Right lobe of liver (tissue), 6 donors: ENCODE results near the gene NDUFA7. TPM values are rescaled to one million over a fixed set of nuclear protein-coding genes. Genes with fewer than 3 reads are reported as not detected.
"Not testable (repeated sequence)": the region's sequence is repeated elsewhere in the genome, so short reads cannot be mapped to it uniquely, and the experiment has no call there.

Experiments used
- ATAC-seq, 4 donors: fragments of 200-7000 bp; cut with Tn5 transposase; one replicate each; pipeline ENCODE4 v1.9.1; 2020; ENCODE audit warnings: mild to moderate bottlenecking in 4 of 4, moderate library complexity in 4 of 4
- DNase-seq, 3 donors: peaks; one replicate each; pipeline ENCODE4 v3.0.0-alpha.2; 2020
- H3K27ac ChIP-seq, 3 donors: fragments of 200-600 bp; one replicate each; pipeline ENCODE4 v1.8.0; 2022
- H3K27me3 ChIP-seq, 2 donors: fragments of 200-600 bp; one replicate each; pipeline ENCODE4 v1.8.0; 2022
- H3K36me3 ChIP-seq, 4 donors: fragments of 200-600 bp; sonication (generic) in 1 of 4; one replicate each; pipeline versions ENCODE4 v1.5.1 to v1.8.0; 2017 to 2022; ENCODE audit warnings: control low read depth in 1 of 4
- H3K4me1 ChIP-seq, 4 donors: fragments of 200-600 bp; sonication (generic) in 1 of 4; one replicate each; pipeline versions ENCODE4 v1.5.1 to v1.8.0; 2017 to 2022; ENCODE audit warnings: control low read depth in 1 of 4
- H3K4me3 ChIP-seq, 3 donors: fragments of 200-600 bp; one replicate each; pipeline ENCODE4 v1.8.0; 2022
- H3K9me3 ChIP-seq, 4 donors: fragments of 200-600 bp; sonication (generic) in 1 of 4; one replicate each; pipeline versions ENCODE4 v1.5.1 to v1.8.0; 2017 to 2022; ENCODE audit warnings: control low read depth in 1 of 4
- CTCF ChIP-seq, 4 donors: fragments of 200-600 bp in 3 of 4; fragments of 450-650 bp in 1 of 4; IDR thresholded peaks; one replicate each; pipeline versions ENCODE4 v1.5.1 to v1.8.0; 2016 to 2022; ENCODE audit warnings: antibody characterized with exemption in 4 of 4, mild to moderate bottlenecking in 2 of 4
- POLR2A ChIP-seq: fragments of 450-650 bp; IDR thresholded peaks from one replicate; pipeline ENCODE4 v1.6.1; 2017; ENCODE audit warnings: antibody characterized with exemption, mild to moderate bottlenecking
- WGBS: methylation state at CpG from one replicate; pipeline ENCODE4 v1.1.6; 2018; ENCODE audit warnings: low coverage, low lambda C conversion rate; ENCODE audit not compliant: insufficient coverage; ENCODE audit errors: missing lambda C conversion rate; 5-methylcytosine and 5-hydroxymethylcytosine counted together
- intact Hi-C, 2 donors: fragments of 100-400 bp; cut with DNase I; formaldehyde crosslinking; loops; one replicate each; pipeline versions ENCODE4 v1.11.2 to v1.14.1; 2022
- total RNA-seq, 6 experiments: library from RNA; depleted of rRNA in 2 of 6; stranded (reverse); fragments of >200 nt in 2 of 6; fragmentation: NEBNext Ultra II Directional in 3 of 6; extraction: Animal tissue kit (Norgen Biotek cat#: 25700) in 3 of 6; gene quantifications; one replicate each; pipeline versions ENCODE4 v1.1.0 to v1.2.4, GENCODE V29; 2016 to 2023
- donor health status: DM: no; HTN: yes; CAD: no.
- donor health status: DM: no; HTN: no; CAD: no.
- donor health status: DM: no; HTN: no; CAD: no.
- donor health status: DM: no; HTN: yes; CAD: no.
- donor health status: DM: no; HTN: yes; CAD: no.

The NDUFA7 gene
- total RNA-seq, 6 experiments from 2014 or later = 20.8 to 60.5 (median 25.9) TPM

DNA sequence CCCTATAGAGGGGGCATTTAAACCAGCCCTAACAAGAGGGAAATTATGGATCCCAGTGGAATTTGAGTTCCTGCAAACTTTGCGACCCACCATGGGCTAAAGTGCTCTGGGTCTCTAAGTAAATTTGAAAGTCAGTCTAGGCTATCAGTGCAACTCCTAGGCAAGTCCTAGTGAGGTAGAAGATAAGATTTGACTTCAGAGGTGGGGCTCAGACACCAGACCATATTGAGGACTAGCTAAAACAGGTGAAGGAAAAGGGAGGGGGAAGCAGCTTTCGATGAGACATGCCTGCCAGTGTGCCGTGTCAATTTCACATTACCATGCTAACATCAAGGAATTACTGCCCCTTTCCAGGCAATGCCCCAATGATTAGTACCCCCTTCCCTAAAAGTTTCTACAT, 51.5 kb downstream of the NDUFA7 start:
- H3K4me1 ChIP-seq = no peaks in the 10 kb centered on the region
- no peak overlapping the region for H3K27ac ChIP-seq
- H3K27me3 ChIP-seq = no peaks in the 10 kb centered on the region
- no peaks in the 10 kb centered on the region for H3K9me3 ChIP-seq
- DNase-seq (peak in 1 of 3 donors; percentile 24), ATAC-seq (no peak)
- no peak overlapping the region for H3K4me3 ChIP-seq
- WGBS = 74% methylated on average over 3 of the region's 3 CpGs
- no peaks in the 10 kb centered on the region for H3K36me3 ChIP-seq
- TF ChIP-seq POLR2A (no peak), CTCF (IDR thresholded peaks at IDR 0.05) (no peak)
- intact Hi-C loops = no loop called here

GRCh38 chr19:8265872-8266271, 55.3 kb downstream of the NDUFA7 start:
- H3K27ac ChIP-seq = no peak overlapping the region
- H3K4me1 ChIP-seq = no peaks in the 10 kb centered on the region
- no peaks in the 10 kb centered on the region for H3K27me3 ChIP-seq
- WGBS = 76% methylated on average over 3 of the region's 3 CpGs
- intact Hi-C loops = no loop called here
- H3K4me3 ChIP-seq = no peak overlapping the region
- no peaks in the 10 kb centered on the region for H3K9me3 ChIP-seq
- ATAC-seq (no peak), DNase-seq (peak in 1 of 3 donors; percentile 11)
- TF ChIP-seq POLR2A = no peak
- H3K36me3 ChIP-seq = no peaks in the 10 kb centered on the region

GRCh38 chr19:8264248-8264647, 56.9 kb downstream of the NDUFA7 start:
- DNase-seq = not testable (repeated sequence)

DNA sequence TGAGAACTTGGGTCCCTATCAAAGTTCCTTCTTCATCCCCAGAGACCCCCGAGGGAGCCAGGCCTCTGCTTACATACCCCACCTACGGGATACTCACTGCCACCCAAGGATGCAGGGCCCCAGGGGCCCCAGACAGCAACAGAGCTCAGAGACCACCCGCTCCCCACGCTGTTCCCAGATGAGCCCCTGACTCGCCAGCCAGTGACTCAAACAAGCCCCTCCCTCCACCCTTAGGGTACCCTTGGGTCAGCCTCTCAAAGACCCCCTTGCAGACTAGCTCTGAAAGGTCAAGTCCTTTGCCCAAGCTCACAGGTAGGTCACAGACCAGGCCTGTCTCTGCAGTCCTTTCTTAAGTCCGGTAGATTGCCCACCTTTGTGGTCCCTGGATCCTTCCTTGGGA, 58.7 kb downstream of the NDUFA7 start:
- peak in 2 of 3 donors; percentile 25 to 38 for DNase-seq

More at GRCh38 chr19:8264248-8264647, 56.9 kb downstream of the NDUFA7 start:
- H3K36me3 ChIP-seq, H3K27me3 ChIP-seq, H3K4me3 ChIP-seq, H3K27ac ChIP-seq, H3K9me3 ChIP-seq, ATAC-seq, intact Hi-C loops, H3K4me1 ChIP-seq: not testable (repeated sequence)
- WGBS = 72% methylated on average over 4 of the region's 4 CpGs

DNA sequence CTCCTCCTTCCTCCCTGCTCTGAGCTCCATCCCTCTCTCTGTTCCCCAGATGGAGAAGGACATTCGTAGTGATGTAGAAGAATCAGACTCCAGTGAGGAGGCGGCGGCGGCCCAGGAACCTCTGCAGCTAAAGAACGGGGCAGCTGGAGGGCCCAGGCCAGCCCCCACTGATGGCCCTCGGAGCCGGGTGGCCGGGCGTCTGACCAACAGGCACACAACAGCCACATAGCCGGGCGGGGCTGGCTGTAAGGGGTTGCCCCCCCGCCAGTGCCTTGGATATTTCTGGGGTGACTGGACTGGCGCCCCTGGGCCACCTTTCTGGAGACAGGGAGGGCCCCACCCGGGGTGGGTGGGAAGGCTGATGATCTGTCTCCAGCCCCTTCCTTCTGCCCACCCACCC, 59.3 kb downstream of the NDUFA7 start:
- ATAC-seq (peak in 1 of 4 donors; percentile 9), DNase-seq (peak in 1 of 3 donors; percentile 43)
- Histone ChIP-seq H3K4me1 (no peaks in the 10 kb centered on the region), H3K27ac (no peak overlapping the region), H3K4me3 (no peak overlapping the region), H3K36me3 (peaks cover 0 to 17% (median 3%) of the 10 kb centered on the region in 4 donors), H3K9me3 (no peaks in the 10 kb centered on the region), H3K27me3 (no peaks in the 10 kb centered on the region)
- TF ChIP-seq CTCF (IDR thresholded peaks at IDR 0.05) (no peak), POLR2A (no peak)
- 100% methylated on average over 1 of the region's 14 CpGs for WGBS
- intact Hi-C loops = no loop called here

More for the DNA sequence above, 58.7 kb downstream of the NDUFA7 start:
- WGBS = 89% methylated on average over 1 of the region's 6 CpGs
- Histone ChIP-seq H3K27me3 (no peaks in the 10 kb centered on the region), H3K36me3 (peaks cover 0 to 11% (median 3%) of the 10 kb centered on the region in 4 donors), H3K4me1 (no peaks in the 10 kb centered on the region), H3K27ac (no peak overlapping the region), H3K9me3 (no peaks in the 10 kb centered on the region), H3K4me3 (no peak overlapping the region)
- intact Hi-C loops = no loop called here
- TF ChIP-seq CTCF (IDR thresholded peaks at IDR 0.05) = no peak
- ATAC-seq = no peak

DNA sequence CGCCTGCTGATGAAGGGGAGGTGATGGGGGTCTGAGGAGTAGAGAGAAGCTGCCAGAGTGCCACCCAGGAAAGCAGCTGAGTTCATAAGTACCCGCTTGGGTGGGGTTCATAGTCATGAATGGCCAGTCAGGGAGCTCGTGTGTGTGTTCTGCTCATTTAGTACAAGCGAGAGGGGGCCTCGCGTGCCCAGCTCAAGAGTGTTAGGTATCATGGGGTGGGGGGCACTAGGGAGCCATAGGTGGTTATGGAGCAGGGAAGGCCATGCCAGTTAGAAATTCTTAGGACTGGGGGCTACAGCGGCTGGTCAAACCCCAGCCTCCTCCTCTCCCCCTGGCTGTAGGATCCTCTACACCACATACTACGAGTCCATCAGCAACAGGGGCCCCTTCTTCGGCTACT, 59.8 kb downstream of the NDUFA7 start:
- TF ChIP-seq CTCF (IDR thresholded peaks at IDR 0.05) (no peak), POLR2A (no peak)
- intact Hi-C loops = no loop called here
- Histone ChIP-seq H3K4me3 (no peak overlapping the region), H3K27ac (no peak overlapping the region), H3K36me3 (peaks cover 0 to 22% (median 5%) of the 10 kb centered on the region in 4 donors), H3K9me3 (no peaks in the 10 kb centered on the region), H3K27me3 (no peaks in the 10 kb centered on the region), H3K4me1 (no peaks in the 10 kb centered on the region)
- no peak for ATAC-seq
- DNase-seq = peak in 2 of 3 donors; percentile 7 to 24
- 100% methylated on average over 3 of the region's 9 CpGs for WGBS
